ENCODE data around the gene TASL.

DNA sequence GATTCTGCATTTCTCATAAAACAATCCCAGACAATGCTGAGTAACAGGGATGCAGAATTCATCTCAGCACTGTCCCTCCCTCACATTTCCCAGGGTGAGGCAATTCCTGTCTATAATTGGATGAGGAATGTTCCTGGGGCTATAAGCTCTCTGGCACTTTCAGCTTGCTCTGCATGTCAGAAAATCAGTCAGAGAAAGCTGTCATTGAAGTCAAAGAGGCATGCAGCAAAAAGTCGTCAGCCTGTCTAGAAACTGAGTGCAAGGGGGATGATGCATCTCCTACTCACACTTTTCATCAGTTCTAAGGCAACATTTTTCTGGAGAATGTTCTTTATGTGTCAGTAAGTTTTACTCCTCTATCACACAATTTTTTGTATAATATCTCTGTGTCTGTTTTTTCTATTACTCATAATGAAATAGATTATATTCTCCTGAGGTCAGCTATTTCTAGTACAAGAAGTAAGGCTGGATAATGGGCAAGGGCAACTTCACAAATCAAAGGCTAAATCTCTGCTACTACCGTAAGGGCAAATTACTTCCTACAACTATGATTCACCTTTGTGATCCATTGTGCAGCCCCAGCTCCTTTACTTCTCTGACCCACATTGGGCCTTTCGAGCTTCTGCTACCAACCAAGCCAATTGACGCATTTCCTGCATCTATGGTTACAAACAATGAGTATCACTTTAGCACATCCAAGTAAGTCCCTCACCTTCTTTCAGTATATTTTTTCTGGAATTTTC, 56.0 kb downstream of the TASL start:
- TF ChIP-seq POLR2A (IDR thresholded peaks at IDR 0.05; ENCODE audit: low read length) (no peak), GATA1 (IDR thresholded peaks at IDR 0.05; ENCODE audit: low read depth, low read length) (no peak)

Data from erythroblast (primary cell).